HG03342 (cell line): ENCODE results near the gene GJA5.
"Not testable (repeated sequence)": the region's sequence is repeated elsewhere in the genome, so short reads cannot be mapped to it uniquely, and the experiment has no call there.

Source experiments
- ATAC-seq: cut with Tn5 transposase; IDR thresholded peaks from one replicate; pipeline ENCODE4 v1.9.1; 2021; ENCODE audit warnings: mild to moderate bottlenecking, moderate library complexity; ENCODE audit not compliant: unreplicated experiment

Gene GJA5

DNA sequence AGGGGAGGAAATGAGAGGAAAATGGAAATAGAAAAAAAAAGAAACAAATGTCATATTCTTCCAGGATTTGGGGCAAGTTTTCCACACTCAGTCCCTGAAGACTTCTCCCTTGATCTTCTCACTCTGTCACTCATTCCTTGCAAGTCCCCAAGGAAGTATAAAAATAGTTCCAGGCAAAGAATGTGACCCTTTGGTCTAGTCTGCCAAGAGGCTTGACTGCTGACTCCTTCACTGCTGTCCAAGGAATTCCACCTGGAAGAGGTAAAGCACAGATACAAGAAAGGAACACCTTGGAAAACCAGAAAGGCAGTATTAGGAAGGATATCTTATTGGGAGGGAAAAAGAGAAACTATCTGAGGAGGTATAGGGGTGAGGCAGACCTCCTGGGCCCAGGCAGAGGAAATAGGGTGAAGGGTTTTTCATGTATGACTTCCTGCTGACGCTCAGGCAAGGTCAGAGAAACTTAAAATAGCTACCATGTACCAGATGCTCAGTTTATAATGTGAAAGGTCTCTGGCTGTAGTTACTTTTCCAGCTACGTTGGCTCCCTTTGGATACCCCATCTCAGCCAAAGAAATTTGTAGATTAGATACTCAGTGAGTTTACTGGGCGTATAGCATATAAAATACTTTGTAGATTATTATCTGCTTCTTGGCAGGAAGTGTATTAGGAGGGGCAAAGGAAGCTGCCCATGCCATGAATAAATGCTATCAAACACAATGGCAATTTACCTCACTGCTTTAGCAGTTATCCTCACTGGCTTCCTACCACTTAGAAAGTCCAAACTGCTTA is 2.0 kb upstream of the GJA5 start:
- ATAC-seq, result no peak

DNA sequence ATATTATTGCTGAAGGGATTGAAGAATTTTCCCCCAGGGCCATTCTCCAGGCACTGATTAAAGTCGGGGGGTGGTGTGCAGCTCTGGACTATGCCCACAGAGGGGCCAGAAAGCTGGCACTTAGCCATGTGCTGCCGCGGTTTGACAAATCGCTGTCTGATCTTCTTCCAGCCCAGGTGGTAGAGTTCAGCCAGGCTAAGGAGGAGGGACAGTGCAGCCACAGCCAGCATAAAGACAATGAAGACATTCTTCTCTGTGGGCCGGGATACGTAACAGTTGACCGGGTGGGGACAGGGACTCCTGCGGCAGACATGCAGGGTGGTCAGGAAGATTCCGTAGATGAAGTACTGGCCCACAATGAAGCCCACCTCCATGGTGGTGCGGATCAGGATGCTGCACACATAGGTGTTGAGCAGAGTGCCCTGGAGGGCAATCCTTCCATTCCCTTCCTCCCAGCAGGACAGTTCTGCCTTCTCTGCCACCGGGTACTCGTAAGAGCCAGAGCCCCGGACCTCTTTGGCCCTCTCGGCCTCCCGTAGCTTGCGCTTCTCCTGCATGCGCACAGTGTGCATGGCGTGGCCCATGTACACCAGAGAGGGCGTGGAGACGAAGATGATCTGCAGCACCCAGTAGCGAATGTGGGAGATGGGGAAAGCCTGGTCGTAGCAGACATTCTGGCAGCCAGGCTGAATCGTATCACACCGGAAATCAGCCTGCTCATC is 1.9 kb downstream of the GJA5 start:
- no peak for ATAC-seq

DNA sequence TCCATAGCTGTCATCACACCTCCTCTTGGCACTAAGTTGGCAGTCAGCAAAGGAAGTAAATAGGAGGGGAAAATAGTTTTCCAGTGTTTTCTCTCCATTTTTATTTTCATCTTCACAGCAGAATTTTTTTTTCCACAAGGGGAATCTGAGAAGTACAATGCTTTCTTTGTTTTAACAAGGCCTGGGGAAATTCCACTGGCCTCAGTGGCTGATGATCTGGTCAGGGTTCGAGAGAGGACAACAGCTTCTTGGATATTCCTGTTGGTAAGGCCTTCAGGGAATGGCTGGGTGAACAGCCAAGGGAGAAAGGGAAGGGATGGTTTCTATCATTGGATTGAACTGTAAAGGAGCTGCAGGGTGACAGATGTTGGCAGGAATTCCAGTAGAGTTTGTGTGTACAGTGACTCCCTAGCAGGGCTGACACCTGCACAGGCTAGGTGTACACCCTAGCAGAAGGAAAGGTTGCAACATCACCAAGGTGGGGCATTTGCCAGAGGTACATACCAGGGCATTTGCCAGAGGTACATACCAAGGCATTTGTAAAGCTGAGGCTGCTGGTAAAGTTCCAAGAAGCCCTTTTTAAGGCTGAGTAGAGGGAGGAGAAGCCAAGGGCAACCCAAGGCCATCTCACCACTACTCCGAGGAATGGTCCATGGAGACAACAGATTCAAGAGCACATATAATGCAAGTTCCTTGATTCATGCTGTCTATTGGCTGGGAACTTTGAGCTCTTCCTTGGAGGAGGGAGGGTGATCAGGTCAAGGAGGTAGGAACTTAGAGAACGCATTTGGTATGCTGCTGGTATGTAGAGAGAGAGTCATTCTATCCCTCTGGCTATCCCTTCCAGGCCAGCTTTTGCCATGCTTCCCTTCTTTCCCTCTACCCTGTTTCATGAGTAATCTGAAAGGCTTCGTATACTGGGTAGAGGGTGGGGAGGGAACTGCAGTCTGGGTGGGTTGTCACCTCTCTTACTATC is 3.1 kb downstream of the GJA5 start:
- no peak for ATAC-seq

DNA sequence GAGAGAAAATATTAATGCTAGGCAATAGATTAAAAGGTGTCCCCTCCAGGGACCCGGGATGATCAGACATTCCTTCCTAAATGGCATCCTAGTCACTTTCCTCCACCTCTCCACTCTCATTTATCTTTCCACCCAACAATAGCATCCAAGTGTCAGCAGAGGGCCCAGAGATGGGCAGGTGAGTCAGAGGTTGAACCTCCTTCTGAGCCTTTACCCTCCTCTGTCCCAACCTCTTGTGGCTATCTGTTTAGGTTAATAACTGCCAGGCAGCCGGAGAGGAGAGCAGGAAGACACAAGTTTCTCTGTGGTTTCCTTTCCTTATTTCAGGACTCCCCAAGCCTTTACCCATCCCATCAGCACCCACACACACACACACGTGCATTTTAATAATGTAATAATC is 4.1 kb downstream of the GJA5 start:
- no peak for ATAC-seq

DNA sequence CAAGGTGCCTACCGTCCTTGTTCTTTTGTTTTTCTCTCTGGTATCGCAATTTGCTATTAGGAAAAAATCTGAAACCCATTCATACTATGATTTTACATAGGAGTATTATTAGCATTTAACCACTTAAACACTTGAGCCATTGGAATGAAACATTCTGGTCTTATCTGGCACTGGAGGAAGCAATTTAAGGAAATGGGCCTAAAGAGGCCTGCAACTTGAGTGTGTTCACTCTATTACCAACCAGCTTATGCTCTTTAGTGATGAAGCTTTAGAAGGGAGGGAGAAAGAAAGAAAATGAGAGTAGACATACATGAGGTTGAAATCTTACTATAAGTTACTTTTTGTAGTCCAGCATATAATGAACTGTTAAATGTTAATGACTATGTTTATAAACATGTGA is 5.7 kb downstream of the GJA5 start:
- ATAC-seq, result no peak

DNA sequence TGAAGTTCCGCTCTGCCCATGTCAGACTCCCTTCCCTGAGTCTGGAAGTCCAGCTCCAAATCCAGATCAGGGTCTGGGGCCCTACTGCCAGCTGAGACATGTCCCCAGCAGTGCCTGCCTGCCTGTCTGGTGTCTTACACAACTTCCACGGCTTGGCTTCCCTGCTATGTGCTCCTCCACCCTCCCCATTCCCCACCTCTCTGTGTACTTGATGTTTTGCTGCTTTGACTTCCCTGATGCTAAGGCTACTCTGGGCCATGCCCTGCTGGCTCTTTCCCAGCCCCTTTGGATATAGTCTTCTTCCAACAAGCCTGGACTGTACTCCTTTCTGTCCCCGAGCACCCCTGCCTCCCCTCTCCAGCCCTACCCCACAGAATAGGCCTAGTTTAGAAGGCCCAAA is 7.3 kb downstream of the GJA5 start:
- ATAC-seq, result no peak

DNA sequence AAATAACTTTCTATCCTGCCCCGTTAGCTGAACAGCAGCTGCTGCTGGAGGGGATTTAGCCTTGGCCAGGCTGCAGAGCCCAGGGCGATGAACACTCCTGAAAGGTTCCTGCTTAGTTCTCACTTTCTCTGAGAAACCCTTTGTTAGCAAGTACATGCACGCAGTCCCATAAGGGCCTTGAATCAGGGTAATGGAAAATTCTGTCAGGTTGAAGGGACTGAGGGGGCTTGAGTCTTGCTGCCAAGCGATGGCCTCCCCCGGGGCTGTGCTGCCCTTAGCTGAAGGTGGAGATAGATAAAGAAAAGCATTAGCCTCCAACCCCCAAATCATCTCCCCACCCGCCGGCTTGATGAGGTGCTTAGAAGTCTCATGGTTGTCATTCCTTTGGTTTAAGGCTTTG is 7.9 kb downstream of the GJA5 start:
- ATAC-seq, result no peak

DNA sequence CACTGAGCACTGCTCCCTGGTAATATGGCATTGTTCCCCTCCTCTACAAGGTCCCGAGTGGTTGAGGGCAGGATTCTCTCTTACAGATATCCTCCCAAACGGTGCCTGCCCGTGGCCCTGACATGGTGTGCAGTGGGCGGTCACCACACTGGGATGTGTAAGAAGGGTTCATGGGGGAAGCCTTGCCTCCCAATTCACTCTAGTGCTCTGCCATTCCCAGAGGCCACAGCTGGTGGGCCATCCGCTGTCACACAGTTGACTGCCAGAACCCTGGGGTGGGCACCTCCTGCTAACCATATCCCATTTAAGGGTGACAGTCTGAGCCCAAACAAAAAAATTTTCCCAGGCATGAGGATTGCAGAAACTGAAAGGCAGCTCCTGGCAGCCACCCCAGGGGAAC is 9.1 kb downstream of the GJA5 start:
- no peak for ATAC-seq

DNA sequence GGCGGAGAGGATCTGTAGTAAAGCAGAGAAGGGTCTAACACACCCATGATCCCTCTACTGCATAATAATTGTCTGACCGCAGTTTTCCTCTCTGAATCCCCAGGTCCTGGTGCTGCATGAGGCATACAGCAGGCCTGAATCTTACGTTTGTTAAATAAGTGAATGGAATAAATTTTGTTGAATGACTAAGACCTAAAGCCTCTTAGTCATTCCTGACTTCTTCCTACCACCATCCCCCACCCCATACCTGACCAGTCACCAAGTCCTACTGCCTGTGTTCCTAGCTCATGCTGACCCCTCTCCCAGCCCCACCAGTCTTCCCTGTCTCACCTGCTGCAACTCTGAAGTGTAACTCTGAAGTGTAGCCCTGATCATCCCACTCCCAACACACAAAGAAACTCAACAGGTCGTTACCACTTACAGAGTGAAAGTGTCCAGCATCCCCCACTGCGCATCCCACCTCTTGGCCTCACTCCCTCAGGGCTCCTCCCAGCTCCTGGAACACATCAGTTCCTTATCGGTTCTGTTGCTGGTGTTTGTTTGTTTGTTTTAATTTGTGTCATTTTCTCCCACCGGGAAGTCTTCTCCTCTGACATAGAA is 9.7 kb downstream of the GJA5 start:
- no peak for ATAC-seq

DNA sequence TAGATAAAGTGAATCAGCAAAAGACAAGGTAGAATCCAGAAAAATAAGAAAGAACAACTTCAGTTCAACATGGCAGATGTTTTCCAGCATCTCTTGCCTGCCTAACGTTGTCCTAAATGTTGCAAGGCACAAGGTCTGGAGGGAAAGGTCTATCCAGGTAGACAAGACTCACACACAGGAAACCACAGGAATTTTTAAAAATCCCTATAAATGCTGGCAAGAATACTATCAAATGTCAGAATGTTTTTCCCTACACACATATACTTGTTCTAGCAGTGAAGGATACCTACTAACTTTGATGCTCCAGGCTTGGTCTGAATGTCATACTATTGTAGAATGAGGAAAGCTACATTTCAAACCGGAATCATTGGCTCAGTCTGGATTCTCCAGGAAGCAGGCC is 10.6 kb downstream of the GJA5 start:
- ATAC-seq, result no peak

DNA sequence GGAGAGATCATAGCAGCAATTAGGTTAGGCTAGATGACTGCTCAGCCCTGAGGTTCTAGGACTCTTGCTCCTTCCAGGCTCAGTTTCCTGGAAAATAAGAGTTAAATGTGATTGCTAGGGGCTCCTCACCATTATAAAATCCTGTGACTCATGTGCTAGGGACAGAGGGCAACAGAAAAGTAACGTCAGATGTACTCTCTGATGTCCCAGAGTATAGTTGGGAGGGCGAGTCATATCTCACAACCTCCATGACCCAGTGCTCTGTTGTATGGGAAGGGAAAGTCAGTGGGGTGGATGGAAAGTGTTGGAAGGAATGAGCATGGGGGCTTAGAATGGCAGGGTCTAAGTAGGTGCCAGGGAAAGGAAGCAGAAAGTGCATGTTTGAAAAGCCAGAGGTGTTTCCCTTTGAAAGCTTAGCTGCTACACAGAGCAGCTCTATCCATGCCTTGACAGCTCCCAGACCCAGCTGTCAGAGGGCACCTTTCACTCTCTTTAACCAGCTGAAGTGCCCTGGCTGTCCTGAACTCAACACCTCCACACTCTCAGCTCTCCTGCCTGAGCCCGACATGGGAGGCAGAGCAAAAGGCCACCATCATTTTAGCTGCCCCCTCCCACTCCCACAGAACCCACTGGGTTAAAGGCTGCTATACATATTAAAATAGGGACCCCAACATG is 11.6 kb downstream of the GJA5 start:
- ATAC-seq, result no peak

DNA sequence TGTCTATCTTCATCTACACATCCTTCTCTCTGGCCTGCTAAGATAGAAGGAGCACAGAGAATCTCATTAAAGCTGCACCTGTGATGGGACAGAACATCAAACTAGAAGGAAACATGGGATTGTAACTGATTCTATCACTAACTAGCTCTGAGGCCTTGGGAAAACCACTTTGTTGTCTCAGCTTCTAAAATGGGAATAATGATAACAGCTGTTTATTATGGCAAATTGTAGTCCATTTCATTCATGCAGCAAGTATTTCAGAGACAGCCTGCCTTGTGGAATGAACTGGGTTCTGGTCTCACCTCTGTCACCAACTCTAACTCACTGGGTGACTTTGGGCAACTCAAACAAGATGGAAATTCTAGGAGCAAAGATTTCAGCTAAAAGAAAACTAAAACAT is 12.4 kb downstream of the GJA5 start:
- no peak for ATAC-seq

DNA sequence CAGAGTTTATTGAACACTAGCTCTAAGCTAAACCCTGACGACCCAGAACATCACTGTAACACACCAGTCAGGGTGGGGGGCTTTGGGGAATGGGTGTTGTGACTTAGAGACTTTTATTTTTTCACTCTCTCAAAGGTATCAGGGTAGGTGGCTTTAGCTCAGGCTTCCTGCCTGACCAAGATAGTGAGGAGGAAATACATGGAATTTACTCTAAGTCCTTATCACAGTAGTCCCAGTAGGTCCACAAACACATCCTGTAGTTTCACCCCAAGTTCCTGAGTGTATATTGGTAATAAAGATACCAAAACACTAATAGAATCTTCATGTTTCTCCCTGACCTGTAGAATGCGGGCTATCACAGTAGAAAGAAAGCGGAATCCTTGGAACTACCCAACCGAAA is 15.1 kb downstream of the GJA5 start:
- no peak for ATAC-seq

DNA sequence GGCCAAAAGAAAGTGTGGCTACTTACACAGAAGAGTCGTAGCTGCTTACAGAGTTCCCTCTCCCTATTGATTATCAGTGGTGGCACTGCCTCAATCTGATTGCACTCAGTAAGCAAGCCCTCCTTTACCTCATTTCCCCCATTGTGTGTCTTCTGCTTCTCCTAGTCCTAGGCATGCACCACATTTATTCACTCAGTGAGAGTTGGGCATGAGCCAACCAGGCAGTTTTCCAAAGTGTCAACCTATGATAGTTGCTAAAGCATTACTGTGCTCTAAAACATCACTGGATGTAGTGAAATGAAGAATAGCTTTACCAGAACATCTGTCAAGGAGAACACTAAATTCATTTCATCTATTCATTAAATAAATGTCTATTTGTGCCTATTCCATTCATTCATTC is 19.3 kb downstream of the GJA5 start:
- ATAC-seq, result no peak

DNA sequence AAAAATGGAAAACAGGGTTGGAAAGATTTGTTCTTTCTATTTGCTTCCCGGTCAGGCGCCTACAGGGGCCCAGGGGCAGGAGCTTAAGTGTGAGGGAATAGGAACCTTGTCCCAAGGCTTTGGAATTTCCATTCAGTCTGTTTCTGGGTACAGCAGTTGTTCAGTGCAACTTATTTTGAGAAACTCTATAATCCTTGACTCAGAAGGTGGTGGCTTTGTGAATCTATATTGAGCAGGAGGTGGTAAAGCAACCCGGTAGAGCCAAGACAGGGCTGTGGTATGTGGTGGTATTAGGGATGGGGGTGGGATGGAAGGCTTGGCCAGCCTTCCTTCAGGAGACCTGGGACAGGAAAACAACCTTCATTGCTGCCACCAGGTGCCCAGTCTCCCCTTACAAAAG is 20.0 kb downstream of the GJA5 start:
- no peak for ATAC-seq

DNA sequence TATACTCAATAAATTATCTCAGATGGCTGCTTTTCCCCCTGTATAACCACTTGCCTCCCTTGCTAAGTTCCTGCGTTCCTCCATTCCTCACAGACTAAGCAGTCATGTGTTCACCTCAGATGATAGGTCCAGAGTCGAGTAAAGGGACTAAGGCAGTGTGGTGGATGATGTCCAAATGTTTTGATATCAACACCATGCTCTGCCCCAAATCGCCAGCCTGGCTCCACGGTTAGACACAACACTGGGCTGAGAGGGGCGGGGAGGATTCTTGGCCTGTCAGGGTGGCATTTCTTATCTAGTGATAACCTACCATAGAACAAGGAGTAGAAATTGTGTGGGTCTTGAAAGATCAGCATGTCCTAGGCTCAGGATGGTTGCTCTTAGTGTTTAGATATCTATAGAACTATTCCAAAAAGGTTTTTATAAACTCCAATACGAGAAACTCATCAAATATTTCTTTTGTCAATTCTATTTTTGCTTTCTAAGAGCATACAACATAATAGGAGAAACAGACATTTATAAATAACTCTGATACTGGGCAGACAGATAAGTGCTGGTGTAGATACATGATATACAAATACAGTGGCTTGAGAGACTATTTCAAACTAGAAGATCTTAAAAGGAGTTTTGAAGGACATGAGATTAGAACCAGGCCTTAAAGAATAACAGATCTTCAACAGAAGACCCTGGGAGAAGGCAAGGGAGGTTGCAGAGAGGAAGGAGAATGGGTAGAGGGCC is 21.5 kb downstream of the GJA5 start:
- no peak for ATAC-seq

DNA sequence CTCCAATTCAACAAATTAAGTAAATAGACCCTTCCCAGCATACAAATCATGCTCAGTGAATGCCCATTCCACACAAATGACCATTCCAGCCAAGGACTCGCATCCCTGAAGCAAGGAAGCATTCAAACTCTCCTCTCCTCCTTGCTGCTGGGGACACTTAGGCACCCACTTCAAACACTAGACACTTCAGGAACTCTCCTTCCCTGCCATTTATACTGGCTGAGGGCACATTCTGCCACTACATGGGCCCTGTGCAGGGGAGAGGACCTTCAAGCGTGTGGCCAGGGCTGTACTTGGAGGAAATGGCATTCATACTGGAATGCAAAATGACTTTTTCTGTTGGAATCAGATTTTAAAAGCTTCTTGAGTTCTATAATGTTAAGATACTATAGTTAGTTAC is 22.3 kb downstream of the GJA5 start:
- ATAC-seq, result no peak

DNA sequence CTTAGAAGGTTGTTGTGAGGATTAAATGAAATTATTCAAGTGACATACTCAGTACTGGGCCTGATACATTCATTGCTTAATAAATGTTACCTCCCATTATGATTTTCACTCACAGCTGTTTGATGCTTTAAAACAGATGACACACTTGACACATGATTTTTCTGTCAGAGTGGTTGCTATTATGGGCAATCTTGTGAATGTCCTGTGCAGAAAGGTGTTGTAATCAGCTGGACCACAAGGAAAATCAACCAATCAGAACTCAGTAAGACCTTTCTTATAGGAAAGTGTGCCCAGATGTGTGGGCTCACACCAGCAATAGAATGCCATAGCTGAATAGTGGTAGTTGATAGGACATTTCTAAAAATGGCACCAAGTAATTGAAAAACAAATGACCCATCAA is 23.5 kb downstream of the GJA5 start:
- no peak for ATAC-seq

DNA sequence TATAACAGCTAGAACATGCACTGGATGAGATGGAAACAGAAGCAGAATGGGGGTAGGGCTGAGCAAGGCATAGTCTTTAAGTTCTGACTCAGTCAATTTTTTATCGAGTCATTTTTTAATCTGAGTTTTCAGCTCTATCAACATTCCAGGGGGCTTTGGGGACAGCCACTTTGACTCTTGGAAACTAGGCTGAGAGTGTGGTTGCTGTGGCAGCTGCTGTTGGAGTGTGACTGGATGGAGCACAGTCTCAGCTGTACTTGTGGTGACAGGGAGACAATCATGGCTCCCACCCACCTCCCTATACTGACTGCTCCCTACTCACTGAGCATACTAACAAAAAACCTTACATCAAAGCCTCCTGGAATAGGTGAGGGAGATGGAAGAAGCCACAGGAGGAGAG is 25.0 kb downstream of the GJA5 start:
- ATAC-seq, result no peak

DNA sequence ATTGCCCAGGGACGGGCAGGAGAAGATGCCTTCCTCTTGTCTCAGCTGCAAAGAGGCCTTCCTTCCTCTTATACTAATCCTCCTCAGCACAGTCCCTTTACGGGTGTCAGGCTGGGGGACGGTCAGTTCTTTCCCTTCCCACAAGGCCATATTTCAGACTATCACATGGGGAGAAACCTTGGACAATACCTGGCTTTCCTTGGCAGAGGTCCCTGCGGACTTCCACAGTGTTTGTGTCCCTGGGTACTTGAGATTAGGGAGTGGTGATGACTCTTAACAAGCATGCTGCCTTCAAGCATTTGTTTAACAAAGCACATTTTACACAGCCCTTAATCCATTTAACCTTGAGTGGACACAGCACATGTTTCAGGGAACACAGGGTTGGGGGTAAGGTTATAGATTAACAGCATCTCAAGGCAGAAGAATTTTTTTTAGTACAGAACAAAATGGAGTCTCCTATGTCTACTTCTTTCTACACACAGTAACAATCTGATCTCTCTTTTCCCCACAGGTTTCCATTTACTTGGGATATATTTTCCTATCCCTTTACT is 26.0 kb downstream of the GJA5 start:
- ATAC-seq, result not testable (repeated sequence)
